ENCODE data around the gene ADAM22. TPM values are rescaled to one million over a fixed set of nuclear protein-coding genes. Genes with fewer than 3 reads are reported as not detected.
A peak's percentile ranks its signal among the peaks of the same experiment; 100 is the strongest.

Gene ADAM22
- total and polyA plus RNA-seq, 2 experiments from 2014 or later = 2.7 to 18.7 TPM

GRCh38 chr7:88203401-88203800 is 269.4 kb downstream of the ADAM22 start (continued):
- TF ChIP-seq ZNF462 (CRISPR knock-in tag; IDR thresholded peaks at IDR 0.05) = no peak
- TF ChIP-seq, protein P1, sequence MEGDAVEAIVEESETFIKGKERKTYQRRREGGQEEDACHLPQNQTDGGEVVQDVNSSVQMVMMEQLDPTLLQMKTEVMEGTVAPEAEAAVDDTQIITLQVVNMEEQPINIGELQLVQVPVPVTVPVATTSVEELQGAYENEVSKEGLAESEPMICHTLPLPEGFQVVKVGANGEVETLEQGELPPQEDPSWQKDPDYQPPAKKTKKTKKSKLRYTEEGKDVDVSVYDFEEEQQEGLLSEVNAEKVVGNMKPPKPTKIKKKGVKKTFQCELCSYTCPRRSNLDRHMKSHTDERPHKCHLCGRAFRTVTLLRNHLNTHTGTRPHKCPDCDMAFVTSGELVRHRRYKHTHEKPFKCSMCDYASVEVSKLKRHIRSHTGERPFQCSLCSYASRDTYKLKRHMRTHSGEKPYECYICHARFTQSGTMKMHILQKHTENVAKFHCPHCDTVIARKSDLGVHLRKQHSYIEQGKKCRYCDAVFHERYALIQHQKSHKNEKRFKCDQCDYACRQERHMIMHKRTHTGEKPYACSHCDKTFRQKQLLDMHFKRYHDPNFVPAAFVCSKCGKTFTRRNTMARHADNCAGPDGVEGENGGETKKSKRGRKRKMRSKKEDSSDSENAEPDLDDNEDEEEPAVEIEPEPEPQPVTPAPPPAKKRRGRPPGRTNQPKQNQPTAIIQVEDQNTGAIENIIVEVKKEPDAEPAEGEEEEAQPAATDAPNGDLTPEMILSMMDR (conservative IDR thresholded peaks at IDR 0.05; ENCODE audit: low read depth in 2 of 2) = no peak

GRCh38 chr7:88204525-88205110 is 270.6 kb downstream of the ADAM22 start:
- H3K27me3 Mint-ChIP-seq (ENCODE audit: insufficient read depth, low read depth, poor library complexity) = no peaks in the 10 kb centered on the region
- TF ChIP-seq, protein P1 (conservative IDR thresholded peaks at IDR 0.05; ENCODE audit: low read depth in 2 of 2) = no peak
- TF ChIP-seq ETS1 (IDR thresholded peaks at IDR 0.05) = no peak
- no peak for TF ChIP-seq NANOG (IDR thresholded peaks at IDR 0.05; ENCODE audit: borderline replicate concordance)
- no peak for TF ChIP-seq EZH2phosphoT487 (IDR thresholded peaks at IDR 0.05; ENCODE audit: unreplicated experiment)
- no peak for TF ChIP-seq EZH2 (IDR thresholded peaks at IDR 0.05; ENCODE audit: low read depth, unreplicated experiment)
- TF ChIP-seq REST (IDR thresholded peaks at IDR 0.05; ENCODE audit: unreplicated experiment) = no peak
- no peak for TF ChIP-seq CREB1 (CRISPR knock-in tag; IDR thresholded peaks at IDR 0.05; ENCODE audit: low read depth)
- TF ChIP-seq ZNF331 (CRISPR knock-in tag; IDR thresholded peaks at IDR 0.05; ENCODE audit: low read depth) = no peak
- H3K27ac Mint-ChIP-seq = peak overlapping the region; percentile 82
- Histone ChIP-seq H3K36me3 (ENCODE audit: insufficient read depth) (peaks cover 34% of the 10 kb centered on the region), H3K4me1 (ENCODE audit: insufficient read depth) (peaks cover 29% of the 10 kb centered on the region), H3K79me2 (replicated peaks; ENCODE audit: insufficient read depth) (no peaks in the 10 kb centered on the region), H4K20me1 (replicated peaks; ENCODE audit: insufficient read depth) (no peaks in the 10 kb centered on the region), H2AFZ (no peak overlapping the region), H3K27me3 (ENCODE audit: insufficient read depth) (no peaks in the 10 kb centered on the region), H3K4me3 (no peak overlapping the region), H3F3A (replicated peaks; ENCODE audit: low read depth) (no peaks in the 10 kb centered on the region), H3K9me2 (ENCODE audit: insufficient read depth) (no peaks in the 10 kb centered on the region), H3K4me2 (no peak overlapping the region), H3K27ac (ENCODE audit: low read depth) (no peak overlapping the region)
- no peak overlapping the region for H3K4me3 Mint-ChIP-seq
- DNase-seq (ENCODE audit: low spot score) = no peak
- peaks cover 53% of the 10 kb centered on the region for H3K36me3 Mint-ChIP-seq (ENCODE audit: low read depth)
- ATAC-seq = no peak
- H3K4me1 Mint-ChIP-seq = peaks cover 32% of the 10 kb centered on the region
- no peaks in the 10 kb centered on the region for H3K9me3 Mint-ChIP-seq

All from GM23338 (cell line).